HepG2 (cell line): ENCODE results near the gene DEUP1. TPM values are rescaled to one million over a fixed set of nuclear protein-coding genes. Genes with fewer than 3 reads are reported as not detected.

Source experiments
- ATAC-seq: fragments of 200-7000 bp; cut with Tn5 transposase; 3 replicates; pipeline ENCODE4 v1.9.1; 2020; ENCODE audit warnings: mild to moderate bottlenecking, moderate library complexity
- BruUV-seq: library from RNA; stranded (reverse); fragments of 400-500 nt; replicated peaks from 2 replicates; lab custom pipeline; 2021; lab: Mats Ljungman, UMichigan
- CTCF ChIA-PET: fragments of 300-600 bp; formaldehyde crosslinking; extraction: SDS; loops from one replicate; lab custom pipeline; 2021; ENCODE audit warnings: low total read pairs, inconsistent platforms, low intra/inter-chr PET ratio; lab: Yijun Ruan, JAX
- POLR2A ChIA-PET: fragments of 350-600 bp; sonication (Branson Sonifier 250); formaldehyde crosslinking; loops from one replicate; lab custom pipeline; 2020; ENCODE audit warnings: antibody characterized with exemption, inconsistent platforms; lab: Yijun Ruan, JAX
- DNase-seq: peaks from one replicate; pipeline ENCODE4 v3.0.0-alpha.2; 2015; ENCODE audit warnings: low spot score
- FAIRE-seq: peaks from 3 replicates; lab custom pipeline; 2011; peaks lifted over from hg19 to GRCh38; lab: Jason Lieb, UNC
- H2AFZ ChIP-seq: one replicate; pipeline ENCODE4 v1.6.1; 2011; ENCODE audit warnings: low read length, inconsistent platforms
- H3K27ac ChIP-seq: fragments of 300-600 bp; 3 replicates; pipeline ENCODE4 v1.8.0; 2011; ENCODE audit warnings: mixed run types, mild to moderate bottlenecking, mixed read lengths, low read length, inconsistent platforms; ENCODE audit not compliant: insufficient read depth; ENCODE audit errors: extremely low read length
- H3K27me3 ChIP-seq, 2 experiments: fragments of 200-600 bp in 1 of 2; 2 replicates in 1 of 2; 3 replicates in 1 of 2; pipeline versions ENCODE4 v1.6.0 to v1.8.0; 2011; ENCODE audit warnings: low read length in 2 of 2, mild to moderate bottlenecking in 2 of 2, moderate library complexity in 2 of 2, inconsistent platforms in 1 of 2; ENCODE audit not compliant: insufficient read depth in 2 of 2, control insufficient read depth in 1 of 2
- H3K36me3 ChIP-seq, 2 experiments: fragments of 200-600 bp in 1 of 2; replicated peaks in 1 of 2; 2 replicates in 1 of 2; 3 replicates in 1 of 2; pipeline versions ENCODE4 v1.5.1 to v1.8.0; 2011; ENCODE audit warnings: low read length in 2 of 2, inconsistent platforms in 1 of 2; ENCODE audit not compliant: insufficient read depth in 2 of 2, control insufficient read depth in 1 of 2
- H3K4me1 ChIP-seq: 2 replicates; pipeline ENCODE4 v1.5.1; 2012; ENCODE audit warnings: low read length, inconsistent platforms; ENCODE audit not compliant: insufficient read depth
- H3K4me2 ChIP-seq: 2 replicates; pipeline ENCODE4 v1.6.0; 2011; ENCODE audit warnings: low read depth, low read length, inconsistent platforms
- H3K4me3 ChIP-seq, 3 experiments: fragments of 200-600 bp in 1 of 3; sonication (generic), shearing (Covaris generic) in 1 of 3; replicated peaks in 1 of 3; 2 replicates each; pipeline ENCODE4 v1.5.1; 2011 to 2016; ENCODE audit warnings: low read length in 3 of 3, inconsistent platforms in 2 of 3, low read depth in 2 of 3, mild to moderate bottlenecking in 2 of 3, control low read depth in 1 of 3, mixed read lengths in 1 of 3; ENCODE audit not compliant: insufficient read depth in 1 of 3
- H3K79me2 ChIP-seq: one replicate; pipeline ENCODE4 v1.6.1; 2011; ENCODE audit warnings: low read length, inconsistent platforms; ENCODE audit not compliant: insufficient read depth
- H3K9ac ChIP-seq: 2 replicates; pipeline ENCODE4 v1.6.0; 2011; ENCODE audit warnings: mild to moderate bottlenecking, low read depth, low read length, inconsistent platforms; ENCODE audit not compliant: insufficient read depth
- H3K9me3 ChIP-seq: 2 replicates; pipeline ENCODE4 v1.5.1; 2012; ENCODE audit warnings: mild to moderate bottlenecking, low read length
- H4K20me1 ChIP-seq: 2 replicates; pipeline ENCODE4 v1.6.0; 2011; ENCODE audit warnings: inconsistent platforms, mild to moderate bottlenecking, low read length, moderate library complexity; ENCODE audit not compliant: insufficient read depth
- FOSL2 ChIP-seq: sonication (generic); formaldehyde crosslinking; IDR thresholded peaks from 2 replicates; pipeline ENCODE4 v1.4.0; 2020; ENCODE audit warnings: missing genetic modification reagents
- HES4 ChIP-seq: sonication (generic); formaldehyde crosslinking; IDR thresholded peaks from 2 replicates; pipeline ENCODE4 v1.9.0; 2021; ENCODE audit warnings: mild to moderate bottlenecking, missing genetic modification reagents, borderline replicate concordance
- ISL2 ChIP-seq: sonication (generic); formaldehyde crosslinking; IDR thresholded peaks from 2 replicates; pipeline ENCODE4 v1.5.0; 2020; ENCODE audit warnings: missing genetic modification reagents
- SRSF9 ChIP-seq: fragments of 200-400 bp; formaldehyde crosslinking; IDR thresholded peaks from 2 replicates; pipeline ENCODE4 v1.6.1; 2018; ENCODE audit warnings: borderline replicate concordance, mild to moderate bottlenecking, low read depth, low read length; ENCODE audit not compliant: insufficient read depth, poor library complexity, severe bottlenecking
- THYN1 ChIP-seq: sonication (generic); formaldehyde crosslinking; IDR thresholded peaks from 2 replicates; pipeline ENCODE4 v1.8.1; 2023; ENCODE audit warnings: low read depth, mild to moderate bottlenecking, moderate library complexity, missing genetic modification reagents, borderline replicate concordance
- ZNF235 ChIP-seq: sonication (generic); formaldehyde crosslinking; IDR thresholded peaks from 2 replicates; pipeline ENCODE4 v1.8.1; 2023; ENCODE audit warnings: mild to moderate bottlenecking, missing genetic modification reagents, borderline replicate concordance
- WGBS: methylation state at CpG from one replicate; pipeline ENCODE4 v1.1.6; 2017; ENCODE audit warnings: low lambda C conversion rate; 5-methylcytosine and 5-hydroxymethylcytosine counted together
- in situ Hi-C: cut with HindIII; loops from 2 replicates; pipeline ENCODE4 v1.10.0; 2017; ENCODE audit warnings: low pct_unique_long_range_greater_than_20kb; ENCODE audit not compliant: extremely low pct_ligation_motif_present
- intact Hi-C: fragments of 100-400 bp; cut with micrococcal nuclease; formaldehyde crosslinking; loops from one replicate; pipeline ENCODE4 v1.10.0; 2022; ENCODE audit not compliant: unreplicated experiment
- polyA plus RNA-seq, 8 experiments: library from polyadenylated mRNA; depleted of rRNA in 3 of 8; stranded (reverse) in 7 of 8; unstranded in 1 of 8; fragments of >200 nt; fragmentation: Illumina TruSeq in 4 of 8; extraction: Trizol in 4 of 8; gene quantifications; 2 replicates each; pipeline versions ENCODE4 v1.2.1 to v1.2.3, GENCODE V29; 2011 to 2016; ENCODE audit warnings: low read depth in 4 of 8, missing spikeins in 1 of 8, mixed read lengths in 1 of 8; ENCODE audit not compliant: insufficient read depth in 1 of 8
- total RNA-seq, 5 experiments: library from RNA; depleted of rRNA; stranded (reverse); fragments of >200 nt; fragmentation: Illumina TruSeq; extraction: Trizol; gene quantifications; 2 replicates each; pipeline ENCODE4 v1.2.3, GENCODE V29; 2016; ENCODE audit warnings: low read depth in 1 of 5

The DEUP1 gene
- total and polyA plus RNA-seq, 2 of the 13 experiments (the other 11 are each of a cell fraction or from before 2014, with no cell fraction given) = not detected

DNA sequence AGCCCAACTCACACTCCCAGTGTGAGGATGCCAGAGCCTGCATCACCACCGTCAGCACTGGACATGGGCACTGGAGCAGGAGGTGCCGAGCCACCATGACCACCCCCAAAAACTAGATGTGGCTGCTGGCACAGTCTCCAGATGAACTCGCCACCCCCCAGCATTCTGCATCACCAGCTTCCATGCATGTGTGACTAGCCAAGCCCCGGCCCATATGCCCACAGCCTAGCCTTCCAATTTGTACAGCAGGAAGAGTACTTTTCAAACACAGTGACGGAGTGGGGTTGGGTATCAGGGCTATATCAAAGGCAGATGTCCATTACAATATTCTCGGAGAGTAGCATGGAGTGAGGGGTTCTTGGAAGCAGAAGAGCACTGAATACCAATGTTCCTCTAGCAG, 149.7 kb downstream of the DEUP1 start:
- ChIA-PET CTCF (no interaction called here), POLR2A (no interaction called here)
- peaks cover 3 to 4% of the 10 kb centered on the region in 2 experiments; a peak in 2 of 5 replicates for H3K36me3 ChIP-seq
- intact Hi-C loops = no loop called here
- no peak for TF ChIP-seq THYN1
- no peak for TF ChIP-seq HES4 (CRISPR knock-in tag)
- TF ChIP-seq ZNF235 (CRISPR knock-in tag) = no peak
- TF ChIP-seq FOSL2 (CRISPR knock-in tag) = no peak
- no peak for TF ChIP-seq SRSF9
- no peaks in the 10 kb centered on the region for H3K27me3 ChIP-seq
- no peaks in the 10 kb centered on the region; the same call in 1 of the 2 replicates for H3K4me1 ChIP-seq
- H3K4me3 ChIP-seq = no peak overlapping the region
- in situ Hi-C loops = no loop called here
- H3K27ac ChIP-seq = no peak overlapping the region
- no peak overlapping the region for H3K9ac ChIP-seq
- H4K20me1 ChIP-seq = no peaks in the 10 kb centered on the region
- H3K4me2 ChIP-seq = no peak overlapping the region
- WGBS = 98% methylated on average over 6 of the region's 6 CpGs
- no peak overlapping the region for H2AFZ ChIP-seq
- no TSS peak for BruUV-seq
- H3K79me2 ChIP-seq = no peaks in the 10 kb centered on the region
- ATAC-seq (no peak), DNase-seq (no peak), FAIRE-seq (no peak)
- 0 out of 2 replicates have a peak, but pooled peaks cover 3% of the 10 kb centered on the region for H3K9me3 ChIP-seq

DNA sequence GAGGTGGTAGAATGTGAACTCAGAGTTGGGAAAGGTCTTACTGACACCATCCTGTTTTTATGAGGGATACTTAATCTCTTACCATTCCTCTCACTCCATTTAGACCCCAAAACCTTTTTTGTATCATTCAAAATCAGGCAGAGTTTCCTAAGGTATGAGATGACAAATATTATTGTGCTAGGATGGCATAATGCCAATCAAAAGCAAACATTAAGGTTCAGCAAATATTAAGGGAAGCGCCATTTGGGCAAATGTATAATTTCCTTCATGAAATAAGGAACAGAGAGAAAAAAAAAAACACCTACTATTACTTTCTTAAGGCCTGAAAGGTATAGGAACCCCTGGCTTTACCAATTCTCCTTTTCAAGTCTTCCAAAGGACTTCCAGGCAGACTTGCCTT, 150.2 kb downstream of the DEUP1 start:
- CTCF ChIA-PET = no interaction called here
- Histone ChIP-seq H3K4me1 (peaks cover 2% of the 10 kb centered on the region), H3K4me2 (no peak overlapping the region), H3K36me3 (peaks cover 3 to 4% of the 10 kb centered on the region in 2 experiments; a peak in 2 of 5 replicates), H4K20me1 (no peaks in the 10 kb centered on the region), H3K27ac (no peak overlapping the region), H3K4me3 (no peak overlapping the region), H3K79me2 (no peaks in the 10 kb centered on the region), H3K27me3 (no peaks in the 10 kb centered on the region), H3K9ac (no peak overlapping the region), H3K9me3 (no peaks in the 10 kb centered on the region), H2AFZ (no peak overlapping the region)
- TF ChIP-seq ISL2 (CRISPR knock-in tag) = no peak
- in situ Hi-C loops = no loop called here
- POLR2A ChIA-PET = no interaction called here
- no TSS peak for BruUV-seq
- 92% methylated on average over 1 of the region's 1 CpG for whole genome bisulfite sequencing
- FAIRE-seq = no peak
- no peak for DNase-seq
- intact Hi-C loops = no loop called here
- no peak for ATAC-seq
